SK-N-MC (cell line): ENCODE measurements around the gene ZDHHC6.
"Not testable (repeated sequence)": the region's sequence is repeated elsewhere in the genome, so short reads cannot be mapped to it uniquely, and the experiment has no call there.

Experiments used
- DNase-seq: peaks from one replicate; pipeline ENCODE4 v3.0.0-alpha.2; 2011; ENCODE audit warnings: low read depth, low spot score
- H3K27ac ChIP-seq: fragments of 200-600 bp; sonication (generic); 2 replicates; pipeline ENCODE4 v1.5.1; 2016; ENCODE audit warnings: mixed run types
- H3K36me3 ChIP-seq: fragments of 200-600 bp; sonication (generic); 2 replicates; pipeline ENCODE4 v1.6.1; 2017; ENCODE audit warnings: antibody characterized with exemption, low read length, mixed read lengths; ENCODE audit not compliant: insufficient read depth
- H3K4me3 ChIP-seq: fragments of 200-600 bp; sonication (generic); 2 replicates; pipeline ENCODE4 v1.5.1; 2016
- H3K9ac ChIP-seq: fragments of 200-600 bp; sonication (generic); 2 replicates; pipeline ENCODE4 v1.8.0; 2017; ENCODE audit warnings: mixed run types, mixed read lengths; ENCODE audit not compliant: insufficient read length
- H3K9me3 ChIP-seq: fragments of 200-600 bp; sonication (generic); 2 replicates; pipeline ENCODE4 v1.6.1; 2017; ENCODE audit warnings: low read depth, mild to moderate bottlenecking, antibody characterized with exemption, low read length, moderate library complexity, mixed read lengths
- EZH2 ChIP-seq: fragments of 200-600 bp; sonication (generic); IDR thresholded peaks from one replicate; pipeline ENCODE4 v1.6.1; 2017; ENCODE audit warnings: antibody characterized with exemption
- FOXP2 ChIP-seq: optimal IDR thresholded peaks from 2 replicates; pipeline ENCODE3; 2011; ENCODE audit warnings: mild to moderate bottlenecking, moderate library complexity; ENCODE audit not compliant: insufficient read depth; ENCODE audit errors: extremely low read length, control extremely low read depth
- POLR2AphosphoS5 ChIP-seq: IDR thresholded peaks from 2 replicates; pipeline ENCODE4 v1.6.1; 2012; ENCODE audit warnings: mild to moderate bottlenecking, low read depth, low read length, borderline replicate concordance

Gene ZDHHC6

DNA sequence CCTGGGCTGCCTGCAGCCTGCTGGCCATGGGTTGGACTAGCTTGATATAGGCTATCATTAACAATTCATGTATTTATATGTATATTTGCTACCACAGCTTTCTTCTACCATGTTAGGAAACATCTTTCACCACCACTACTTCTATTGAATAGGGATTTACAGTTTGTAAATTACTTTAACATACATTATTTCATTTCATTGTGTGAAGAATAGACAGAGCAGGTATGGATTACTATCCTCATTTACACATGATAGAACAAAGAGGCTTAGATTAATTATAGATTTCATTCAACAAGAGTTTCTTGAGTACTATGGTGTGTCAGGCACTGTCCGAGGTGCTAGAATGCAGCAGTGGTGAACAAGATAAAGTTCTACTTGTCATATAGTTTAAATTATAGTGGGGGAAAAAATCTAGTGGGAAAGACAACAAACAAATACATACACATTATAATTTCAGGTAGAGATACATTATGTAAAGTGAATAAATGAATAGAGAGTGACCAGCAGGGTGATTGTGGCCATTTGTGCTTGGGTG, 20.9 kb upstream of the ZDHHC6 start:
- no peak overlapping the region for H3K27ac ChIP-seq
- no peak overlapping the region for H3K9ac ChIP-seq
- no peak overlapping the region for H3K4me3 ChIP-seq
- no peaks in the 10 kb centered on the region for H3K9me3 ChIP-seq
- no peak for DNase-seq
- TF ChIP-seq FOXP2 (no peak), POLR2AphosphoS5 (no peak), EZH2 (no peak)
- H3K36me3 ChIP-seq = peaks cover 15% of the 10 kb centered on the region

DNA sequence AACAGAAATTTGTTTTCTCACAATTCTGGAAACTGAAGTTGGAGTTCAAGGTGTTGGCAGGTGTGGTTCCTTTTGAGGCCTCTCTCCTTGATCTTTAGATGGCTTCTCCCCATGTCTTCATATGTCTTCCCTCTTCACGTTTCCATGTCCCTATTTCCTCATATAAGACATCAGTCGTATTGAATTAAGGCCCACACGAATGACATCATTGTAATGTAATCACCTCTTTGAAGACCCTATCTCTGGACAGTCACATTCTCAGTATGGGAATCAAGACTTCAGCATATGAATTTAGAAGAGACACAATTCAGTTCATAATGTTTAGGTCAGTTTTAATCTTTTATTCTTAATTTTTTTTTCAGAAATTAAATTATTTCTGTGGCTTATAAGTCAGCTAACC, 20.1 kb upstream of the ZDHHC6 start:
- peaks cover 15% of the 10 kb centered on the region for H3K36me3 ChIP-seq
- H3K9ac ChIP-seq = no peak overlapping the region
- DNase-seq = no peak
- no peak overlapping the region for H3K4me3 ChIP-seq
- no peak for TF ChIP-seq EZH2
- H3K27ac ChIP-seq = no peak overlapping the region
- no peaks in the 10 kb centered on the region for H3K9me3 ChIP-seq

DNA sequence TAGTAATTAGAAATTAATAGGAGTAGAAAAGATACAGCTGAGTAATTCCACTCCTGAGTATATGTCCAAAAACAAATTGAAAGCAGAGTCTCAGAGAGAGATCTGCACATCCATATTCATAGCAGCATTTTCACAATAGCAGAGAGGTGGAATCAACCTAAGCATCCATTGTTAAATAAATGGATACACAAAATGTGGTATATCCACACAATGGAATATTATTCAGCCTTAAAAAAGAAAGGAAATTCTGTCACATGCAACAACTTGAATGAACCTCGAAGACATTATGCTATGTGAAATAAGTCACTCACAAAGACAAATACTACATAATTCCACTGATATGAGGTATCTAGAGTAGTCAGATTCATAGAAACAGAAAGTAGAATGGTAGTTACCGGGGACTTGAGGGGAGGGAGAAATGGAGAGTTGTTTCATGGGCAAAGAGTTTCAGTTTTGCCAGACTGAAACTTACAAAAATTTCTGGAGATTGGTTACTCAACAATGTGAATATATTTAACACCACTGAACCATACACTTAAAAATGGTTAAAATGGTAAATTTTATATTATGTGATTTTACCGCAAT, 18.7 kb upstream of the ZDHHC6 start:
- Histone ChIP-seq H3K4me3 (no peak overlapping the region), H3K36me3 (peaks cover 15% of the 10 kb centered on the region), H3K27ac (no peak overlapping the region), H3K9ac (no peak overlapping the region), H3K9me3 (no peaks in the 10 kb centered on the region)
- no peak for TF ChIP-seq POLR2AphosphoS5
- no peak for TF ChIP-seq FOXP2
- TF ChIP-seq EZH2 = no peak
- no peak for DNase-seq

DNA sequence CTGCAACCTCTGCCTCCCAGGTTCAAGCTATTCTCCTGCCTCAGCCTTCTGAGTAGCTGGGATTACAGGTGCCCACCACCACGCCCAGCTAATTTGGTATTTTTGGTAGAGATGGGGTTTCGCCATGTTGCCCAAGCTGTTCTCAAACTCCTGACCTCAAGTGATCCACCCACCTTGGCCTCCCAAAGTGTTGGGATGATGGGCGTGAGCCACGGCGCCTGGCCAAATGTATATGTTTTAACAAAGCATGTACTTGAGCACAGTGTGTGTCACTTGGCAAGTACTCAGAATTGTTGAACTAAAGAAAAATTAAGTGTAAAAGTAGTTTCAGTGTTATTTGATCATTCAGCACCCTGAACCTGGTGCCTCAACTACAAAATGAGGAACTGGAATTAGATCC, 17.4 kb upstream of the ZDHHC6 start:
- H3K36me3 ChIP-seq = peaks cover 15% of the 10 kb centered on the region
- not testable (repeated sequence) for H3K9ac ChIP-seq, H3K9me3 ChIP-seq, DNase-seq, H3K4me3 ChIP-seq, H3K27ac ChIP-seq

DNA sequence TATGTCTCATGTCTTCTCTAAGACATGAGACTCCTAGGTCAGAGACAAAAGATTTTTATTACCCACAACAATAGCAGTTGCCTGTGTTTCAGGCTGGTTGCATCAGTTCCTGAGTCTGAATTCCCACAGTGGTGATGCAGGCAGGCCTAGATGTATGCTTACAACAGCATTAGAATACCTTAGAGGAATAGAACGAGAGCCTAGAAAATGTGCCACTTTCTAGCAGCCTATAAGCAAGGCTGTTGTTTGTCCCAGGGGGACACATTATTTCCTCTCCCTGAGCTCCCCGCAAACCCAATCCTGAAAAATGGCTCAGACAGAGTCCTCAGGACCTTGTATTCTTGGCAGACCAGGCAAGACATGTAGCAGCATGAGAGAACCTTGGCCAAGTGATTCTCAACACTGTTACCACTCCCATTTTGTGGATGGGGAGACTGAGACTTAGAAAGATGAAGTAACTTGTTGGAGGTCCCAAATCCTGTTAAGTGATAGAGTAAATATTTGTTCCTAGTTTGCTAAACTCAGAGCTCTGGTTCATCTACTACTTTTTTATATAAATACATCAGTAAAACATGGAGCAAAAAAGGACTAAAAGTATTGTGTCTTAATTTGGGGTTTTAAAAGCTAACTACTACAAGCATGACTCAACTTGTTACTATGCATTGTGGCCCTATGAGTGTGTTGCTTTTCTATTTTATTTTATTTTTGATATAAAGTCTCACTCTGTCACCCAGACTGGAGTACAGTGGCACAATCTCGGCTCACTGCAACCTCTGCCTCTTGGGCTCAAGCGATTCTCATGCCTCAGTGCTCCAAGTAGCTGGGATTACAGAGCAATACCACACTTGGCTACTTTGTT, 14.5 kb upstream of the ZDHHC6 start:
- H3K9ac ChIP-seq = no peak overlapping the region
- no peak overlapping the region for H3K4me3 ChIP-seq
- no peaks in the 10 kb centered on the region for H3K9me3 ChIP-seq
- DNase-seq = no peak
- H3K27ac ChIP-seq = no peak overlapping the region; the same call in 1 of the 2 replicates
- TF ChIP-seq FOXP2 = no peak
- TF ChIP-seq EZH2 = no peak
- TF ChIP-seq POLR2AphosphoS5 = no peak
- H3K36me3 ChIP-seq = peaks cover 15% of the 10 kb centered on the region

DNA sequence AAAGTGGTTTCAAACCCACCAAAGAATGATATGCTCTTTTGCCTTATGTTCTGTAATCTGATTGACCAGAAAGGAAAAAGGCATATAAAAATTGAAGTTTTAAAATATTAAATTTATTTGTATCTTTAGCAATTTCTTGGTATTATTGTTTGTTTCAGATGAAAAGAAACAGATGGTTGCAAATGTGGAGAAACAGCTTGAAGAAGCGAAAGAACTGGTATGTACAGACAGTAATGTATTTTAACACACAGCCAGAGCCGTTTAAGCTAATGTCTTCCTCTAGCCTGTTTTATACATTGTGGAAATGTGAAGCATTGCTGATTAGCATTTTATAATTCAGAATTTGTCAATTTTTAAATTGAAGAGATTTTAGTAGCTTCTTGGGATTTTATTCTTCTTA, 13.7 kb upstream of the ZDHHC6 start:
- no peak overlapping the region for H3K27ac ChIP-seq
- no peak overlapping the region for H3K4me3 ChIP-seq
- no peak for DNase-seq
- H3K36me3 ChIP-seq = peaks cover 12% of the 10 kb centered on the region
- H3K9ac ChIP-seq = no peak overlapping the region
- H3K9me3 ChIP-seq = no peaks in the 10 kb centered on the region
- TF ChIP-seq POLR2AphosphoS5 = no peak
- no peak for TF ChIP-seq EZH2
- TF ChIP-seq FOXP2 = no peak

DNA sequence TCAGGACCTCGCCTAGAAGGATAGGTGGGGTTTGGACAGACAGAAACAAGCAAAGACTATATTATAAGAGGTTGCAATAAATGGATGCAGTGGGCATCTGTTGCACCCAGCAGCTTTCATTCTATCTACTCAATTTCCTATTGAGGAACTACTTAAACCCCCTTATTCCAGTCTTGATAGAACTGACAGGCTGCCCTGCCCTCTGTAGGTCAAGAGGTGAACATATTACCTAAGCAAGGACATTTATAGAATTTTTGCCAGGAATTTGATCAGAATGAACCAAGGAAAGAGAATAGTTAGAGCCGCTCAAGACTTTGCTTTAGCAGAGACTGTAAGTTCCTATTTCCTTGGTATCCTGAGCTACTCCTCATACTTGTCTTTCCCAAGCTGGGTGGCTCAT, 9.8 kb upstream of the ZDHHC6 start:
- Histone ChIP-seq H3K9me3 (no peaks in the 10 kb centered on the region), H3K4me3 (no peak overlapping the region), H3K27ac (no peak overlapping the region), H3K36me3 (no peaks in the 10 kb centered on the region), H3K9ac (no peak overlapping the region)
- TF ChIP-seq FOXP2 = no peak
- no peak for TF ChIP-seq EZH2
- TF ChIP-seq POLR2AphosphoS5 = no peak
- no peak for DNase-seq

DNA sequence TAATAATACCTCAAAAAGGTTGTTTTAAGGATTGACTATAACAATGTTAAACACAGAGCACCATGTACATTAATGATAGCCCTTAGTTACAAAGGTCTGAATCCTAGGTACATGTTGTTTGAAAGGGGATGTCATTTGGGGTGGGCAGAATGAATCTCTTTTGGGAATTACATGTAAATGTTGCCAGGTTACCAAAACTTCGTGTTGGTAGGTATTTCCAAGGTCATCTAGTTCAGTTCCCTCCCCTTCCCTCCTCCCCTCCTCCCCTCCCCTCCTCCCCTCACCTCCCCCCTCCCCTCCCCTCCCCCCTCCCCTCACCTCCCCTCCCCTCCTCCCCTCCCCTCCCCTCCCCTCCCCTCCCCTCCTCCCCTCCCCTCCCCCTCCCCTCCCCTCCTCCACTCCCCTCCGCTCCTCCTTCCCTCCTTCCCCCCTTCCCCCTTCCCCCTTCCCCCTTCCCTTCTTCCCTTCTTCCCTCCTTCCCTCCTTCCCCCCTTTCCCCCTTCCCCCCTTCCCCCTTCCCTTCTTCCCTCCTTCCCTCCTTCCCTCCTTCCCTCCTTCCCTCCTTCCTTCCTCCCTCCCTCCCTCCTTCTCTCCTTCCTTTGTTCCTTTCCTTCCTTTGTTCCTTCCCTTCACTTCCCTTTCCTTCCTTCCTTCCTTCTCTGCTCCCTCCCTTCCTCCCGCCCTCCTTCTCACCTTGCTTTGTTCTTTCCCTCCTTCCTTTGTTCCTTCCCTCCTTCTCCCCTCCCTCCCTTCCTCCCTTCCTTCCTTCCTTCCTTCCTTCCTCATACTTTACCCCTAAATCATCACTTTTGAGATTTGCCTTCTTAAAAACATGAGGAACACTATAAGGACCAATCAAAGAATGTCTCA, 8.4 kb upstream of the ZDHHC6 start:
- H3K4me3 ChIP-seq = no peak overlapping the region
- H3K9me3 ChIP-seq = no peaks in the 10 kb centered on the region
- no peak for TF ChIP-seq EZH2
- no peak for TF ChIP-seq POLR2AphosphoS5
- TF ChIP-seq FOXP2 = no peak
- H3K9ac ChIP-seq = no peak overlapping the region
- H3K27ac ChIP-seq = no peak overlapping the region
- H3K36me3 ChIP-seq = no peaks in the 10 kb centered on the region
- no peak for DNase-seq
